Hematopoietic multipotent progenitor cell treated with erythropoietin and hydrocortisone succinate and interleukin-3 and kit ligand, for 6 days (in vitro differentiated cells): Measurements from ENCODE around the gene FGF14.

ENCODE experiments used
- DNase-seq: peaks from one replicate; pipeline ENCODE4 v3.0.0-alpha.2; 2015

FGF14 gene

DNA sequence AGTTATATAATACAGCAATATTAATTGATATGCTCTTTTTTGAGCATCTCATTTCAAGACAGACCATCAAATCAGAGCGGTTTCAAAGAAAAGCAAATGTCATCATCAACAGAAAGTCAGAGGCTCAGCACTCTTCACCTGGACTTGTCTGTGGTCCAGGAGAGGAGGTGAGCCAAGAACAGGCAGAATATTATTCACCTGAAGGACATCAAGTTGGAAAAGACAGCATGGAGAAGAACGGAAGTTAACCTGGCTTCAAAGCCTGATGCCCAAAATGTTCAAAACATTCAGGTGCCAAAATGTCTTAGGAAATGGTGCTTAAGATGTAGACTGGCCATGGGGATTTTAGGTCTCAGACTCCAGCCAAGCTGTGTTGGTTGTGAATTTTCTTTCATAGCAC lies 40.7 kb downstream of the FGF14 start:
- DNase-seq, result no peak

DNA sequence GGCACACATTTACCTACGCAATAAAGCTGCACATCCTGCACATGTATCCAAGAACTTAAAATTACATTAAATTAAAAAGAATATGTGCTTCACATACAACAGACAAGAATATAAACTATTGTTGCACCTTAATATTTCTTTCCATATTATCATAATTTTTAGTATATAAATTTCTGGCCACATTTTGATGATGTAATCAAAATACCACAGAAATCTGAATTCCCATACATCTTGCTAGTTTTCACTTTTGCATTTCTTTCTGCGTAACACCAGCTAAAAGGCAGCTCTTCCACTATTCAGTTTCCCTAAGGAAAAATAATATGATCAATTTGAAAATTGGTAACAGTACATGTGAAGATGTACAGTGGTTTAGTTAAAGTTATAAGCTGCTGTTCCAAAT lies 42.6 kb downstream of the FGF14 start:
- no peak for DNase-seq

DNA sequence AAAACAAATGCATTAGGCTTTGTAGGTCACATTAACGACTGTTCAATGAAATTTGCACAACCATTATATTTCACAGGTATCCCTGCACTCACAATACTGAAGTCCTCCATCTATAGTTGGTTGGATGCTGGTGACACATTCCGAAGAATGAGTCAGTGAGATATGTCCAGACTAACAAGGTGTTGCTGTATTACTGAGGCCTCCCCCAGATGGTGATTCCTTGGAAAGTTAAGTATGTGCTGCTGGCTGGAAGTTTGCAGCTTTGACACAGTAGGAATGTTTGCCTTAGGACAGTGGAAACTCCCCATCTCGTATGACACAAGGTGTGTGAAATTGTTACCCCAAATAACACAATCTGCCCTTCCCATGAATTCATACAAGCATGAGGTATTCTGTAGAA lies 46.6 kb downstream of the FGF14 start:
- DNase-seq, result no peak

DNA sequence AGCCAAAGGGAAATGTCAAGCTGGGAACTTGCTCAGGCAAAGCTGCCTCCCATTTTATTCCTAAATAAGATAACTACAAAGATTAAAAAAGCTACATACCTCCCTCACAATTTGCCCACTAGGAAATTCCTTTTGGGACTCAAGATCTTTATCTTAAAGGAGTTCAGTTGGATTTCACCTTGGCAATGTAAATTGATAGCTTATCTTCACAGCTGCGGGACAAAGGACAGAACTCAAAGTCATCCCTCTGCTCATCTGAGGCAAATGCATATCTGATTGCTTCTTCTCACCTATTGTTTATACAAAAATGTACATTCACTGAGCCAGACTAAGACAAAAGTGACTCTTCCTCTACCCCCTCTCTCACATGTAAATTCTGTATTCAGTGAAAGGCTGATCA lies 47.8 kb downstream of the FGF14 start:
- DNase-seq, result no peak

DNA sequence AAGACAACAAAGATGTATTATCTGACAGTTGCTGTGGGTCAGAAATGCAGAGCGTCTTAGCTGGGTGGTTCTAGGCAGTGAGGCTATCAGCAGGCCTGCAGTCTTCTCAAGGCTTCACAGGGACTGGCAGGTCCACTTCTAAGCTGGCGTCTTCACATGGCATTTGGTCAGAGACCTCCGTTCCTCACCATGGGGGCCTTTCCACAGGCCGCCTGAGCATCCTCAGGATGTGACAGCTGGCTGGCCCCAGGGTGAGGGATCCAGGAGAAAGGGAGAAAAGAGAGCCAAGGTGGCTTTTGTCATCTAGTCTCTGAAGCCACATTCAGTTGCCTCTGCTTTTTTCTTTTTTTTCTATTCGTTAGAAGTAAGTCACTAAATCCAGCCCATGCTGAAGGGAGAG lies 50.3 kb downstream of the FGF14 start:
- no peak for DNase-seq

DNA sequence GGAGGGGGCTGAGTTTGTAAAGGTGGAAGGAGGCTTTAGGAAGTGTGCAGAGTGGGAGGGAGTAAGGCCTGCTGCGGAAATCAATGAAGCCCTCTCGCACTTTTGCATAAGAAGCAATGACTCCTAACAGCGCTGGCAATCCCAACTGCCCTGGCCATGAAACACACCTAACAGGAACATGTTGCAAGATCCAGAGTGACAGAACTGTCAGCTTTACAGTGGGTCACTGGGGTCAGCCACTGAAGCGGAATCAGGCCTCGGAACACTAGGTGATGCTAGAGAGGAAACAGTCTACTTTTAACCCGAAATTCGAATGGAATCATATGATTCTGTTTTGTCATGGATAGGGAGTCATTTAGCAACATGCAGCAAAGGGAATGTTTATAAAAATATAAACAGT lies 54.4 kb downstream of the FGF14 start:
- DNase-seq, result no peak

DNA sequence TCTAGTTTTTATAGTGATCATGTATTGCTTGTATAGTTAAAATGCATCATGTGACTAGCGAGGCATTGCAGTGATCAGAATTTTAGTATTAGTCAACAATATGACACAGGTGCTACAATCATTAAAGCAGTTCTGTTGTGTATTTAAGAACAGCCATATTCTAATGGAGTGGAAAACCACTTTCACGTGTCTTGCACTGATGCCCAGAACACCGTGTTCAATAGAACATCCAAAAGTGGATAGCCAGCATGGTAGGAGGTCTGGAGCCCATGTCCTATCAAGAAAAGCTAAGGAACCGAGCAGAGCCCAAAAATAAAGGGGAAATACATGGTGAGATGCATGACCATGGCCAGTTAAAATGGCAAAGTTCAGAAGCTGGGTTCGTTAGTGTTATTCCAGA lies 55.1 kb downstream of the FGF14 start:
- DNase-seq, result no peak

DNA sequence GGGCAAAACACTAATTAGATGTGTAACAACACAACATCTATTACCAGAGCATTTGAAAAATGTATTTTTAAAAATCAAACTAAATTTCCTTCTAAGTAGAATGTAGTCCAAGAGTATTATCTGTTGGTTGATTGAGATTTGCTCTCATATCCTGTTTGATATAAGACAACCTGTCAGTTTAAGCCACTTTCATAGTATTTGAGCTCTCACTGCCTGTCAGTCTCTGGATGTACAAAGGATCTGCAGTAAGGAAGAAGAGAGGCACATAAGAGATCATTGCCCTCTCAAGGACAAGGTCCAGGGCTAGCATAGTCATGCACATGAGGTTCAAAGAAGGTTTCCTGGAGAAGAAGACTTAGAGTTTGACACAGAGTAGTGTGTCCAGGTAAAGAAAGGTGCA lies 57.4 kb downstream of the FGF14 start:
- DNase-seq, result no peak

DNA sequence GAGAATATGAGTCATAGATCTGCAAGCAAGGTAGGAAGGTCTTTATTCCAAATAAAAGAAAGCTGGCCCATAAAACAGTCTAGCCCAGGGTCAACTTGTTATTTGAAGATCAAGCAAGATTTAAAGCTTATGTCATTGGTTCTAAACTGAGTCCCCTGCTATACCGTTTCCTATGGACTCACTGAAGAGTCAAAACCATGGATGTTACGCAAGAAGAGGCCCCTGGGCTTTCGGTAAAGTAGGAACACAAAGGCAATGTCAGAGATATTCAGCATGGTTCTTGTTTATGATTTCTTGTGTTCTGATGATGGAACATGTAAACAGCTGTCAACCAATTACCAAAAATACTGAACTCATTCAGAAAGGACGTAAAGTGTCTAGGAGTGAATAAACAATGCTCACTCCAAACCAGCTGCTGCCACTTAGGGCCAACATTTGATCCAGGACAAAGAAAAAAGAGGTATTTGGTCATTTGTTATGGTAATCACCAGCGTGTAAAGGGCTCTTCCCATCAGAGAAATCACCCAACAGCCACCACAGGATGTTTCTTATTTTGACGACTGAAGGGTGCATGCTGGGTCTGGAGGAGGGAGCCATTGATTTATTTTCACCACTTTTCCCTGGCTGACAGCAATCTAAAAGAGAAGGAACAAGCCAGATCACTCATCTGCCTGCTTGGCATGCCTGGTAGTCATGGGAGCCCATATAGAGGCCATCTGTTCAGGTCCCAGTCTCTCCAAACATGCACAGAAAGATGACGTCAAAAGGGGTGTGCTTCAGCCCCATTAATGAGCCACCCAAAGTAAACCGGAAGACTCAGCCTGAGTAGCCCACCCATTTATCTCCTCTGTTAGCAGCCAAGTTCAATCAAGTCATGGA lies 68.3 kb downstream of the FGF14 start:
- no peak for DNase-seq

DNA sequence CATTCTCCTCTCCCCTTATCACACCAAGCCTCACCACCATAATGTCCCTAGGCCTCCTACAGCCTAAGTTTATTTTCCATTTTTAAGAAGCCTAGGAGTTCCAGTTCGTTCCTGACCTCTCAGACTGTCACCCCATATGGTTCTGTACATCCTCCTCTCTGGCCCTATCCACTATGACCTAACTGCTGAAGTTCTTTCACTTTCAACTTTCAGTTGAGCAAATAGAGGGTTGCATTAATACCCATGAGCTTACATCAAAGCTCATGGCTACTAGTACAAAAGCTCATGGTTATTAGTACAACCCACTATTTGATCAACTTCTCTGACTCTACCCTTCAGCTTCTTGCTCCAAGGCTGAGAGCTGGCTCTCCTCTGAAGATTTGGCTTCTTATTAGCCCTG lies 72.9 kb downstream of the FGF14 start:
- no peak for DNase-seq

DNA sequence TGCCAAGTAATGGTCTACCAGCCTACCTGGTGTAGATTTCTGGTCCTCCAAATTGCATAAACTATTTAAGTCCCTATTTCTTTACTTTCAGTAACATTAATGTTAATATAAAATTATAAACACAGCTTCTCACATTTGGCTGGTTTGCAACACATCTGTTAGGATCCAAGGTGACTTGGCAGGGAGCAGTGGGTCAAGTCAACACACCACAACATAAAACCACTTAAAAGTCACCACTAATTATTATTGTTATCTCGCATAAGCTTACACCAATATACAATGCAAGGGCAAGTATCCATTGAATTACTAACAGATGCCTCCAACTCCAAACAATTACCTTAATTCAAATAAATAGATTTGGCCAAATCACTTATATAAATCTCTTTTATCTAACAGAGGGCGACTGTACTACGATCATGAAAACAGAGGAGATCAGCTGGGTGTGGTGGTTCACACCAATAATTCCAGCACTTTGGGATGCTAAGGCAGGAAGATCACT lies 74.7 kb downstream of the FGF14 start:
- DNase-seq, result no peak

DNA sequence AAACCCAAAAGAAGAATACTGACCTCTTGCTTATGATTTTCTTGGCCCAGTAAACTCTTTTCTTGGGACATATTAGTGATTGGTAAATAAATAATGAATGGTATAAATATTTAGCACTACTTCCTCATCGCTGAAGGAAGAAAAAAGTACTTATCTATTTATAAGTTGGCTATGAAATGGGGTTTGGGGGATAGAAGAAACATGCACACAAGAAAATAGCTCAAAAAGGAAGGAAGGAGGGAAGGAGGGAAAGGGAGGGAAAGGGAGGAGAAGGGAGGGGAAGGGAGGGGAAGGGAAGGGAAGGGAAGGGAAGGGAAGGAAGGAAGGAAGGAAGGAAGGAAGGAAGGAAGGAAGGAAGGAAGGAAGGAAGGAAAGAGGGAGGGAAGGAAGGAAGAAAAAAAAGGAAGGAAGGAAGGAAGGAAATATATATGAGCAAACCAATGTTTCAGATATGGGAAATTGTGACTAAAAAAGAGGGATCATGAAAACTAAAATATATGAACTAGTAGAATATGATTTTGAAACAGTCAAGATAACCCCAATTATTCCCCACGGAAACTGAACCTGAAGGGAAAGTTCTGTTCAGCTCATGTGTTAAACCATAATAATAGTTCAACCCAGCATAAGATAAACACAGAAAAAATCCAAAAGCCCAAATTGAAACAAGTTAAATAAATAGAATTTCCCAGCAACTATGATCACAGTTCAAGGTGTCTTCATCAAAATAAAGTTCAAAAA lies 75.3 kb downstream of the FGF14 start:
- no peak for DNase-seq

DNA sequence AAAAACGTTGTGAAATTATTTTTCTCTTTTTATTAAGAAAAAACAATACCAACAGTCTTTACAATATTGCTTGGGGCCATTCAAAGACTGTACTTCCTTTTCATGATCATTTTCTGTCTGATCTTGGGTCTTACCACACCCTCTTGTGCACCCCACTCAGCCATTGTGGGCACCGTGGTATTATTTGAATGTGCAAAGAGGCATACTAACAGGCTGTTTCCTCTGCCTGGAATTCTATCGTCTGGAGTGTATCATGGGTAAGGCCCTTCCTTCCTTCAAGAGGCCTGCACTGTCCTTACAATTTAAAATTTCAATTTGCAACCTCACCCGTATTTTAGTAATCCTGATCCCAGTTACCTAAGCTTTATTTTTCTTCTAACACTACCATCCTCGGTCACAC lies 76.5 kb downstream of the FGF14 start:
- DNase-seq, result no peak

DNA sequence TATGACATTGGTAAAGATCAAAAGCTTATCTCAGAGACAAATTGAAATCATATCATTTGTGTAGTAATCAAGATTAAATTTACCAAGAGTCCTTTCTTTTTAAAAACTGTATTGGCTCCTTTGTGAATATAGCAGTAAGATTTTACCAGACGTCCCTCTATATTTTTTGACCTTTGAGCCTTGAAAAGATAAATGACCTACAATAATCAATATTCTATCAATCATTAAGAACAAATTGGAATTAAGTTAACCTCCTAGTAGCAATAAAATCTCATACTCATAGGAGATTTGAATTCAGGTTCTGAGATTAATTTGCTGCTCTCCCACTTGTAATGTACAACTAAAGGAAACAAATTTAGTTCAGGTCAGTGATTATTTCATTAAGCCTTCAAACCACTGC lies 78.3 kb downstream of the FGF14 start:
- DNase-seq, result no peak

DNA sequence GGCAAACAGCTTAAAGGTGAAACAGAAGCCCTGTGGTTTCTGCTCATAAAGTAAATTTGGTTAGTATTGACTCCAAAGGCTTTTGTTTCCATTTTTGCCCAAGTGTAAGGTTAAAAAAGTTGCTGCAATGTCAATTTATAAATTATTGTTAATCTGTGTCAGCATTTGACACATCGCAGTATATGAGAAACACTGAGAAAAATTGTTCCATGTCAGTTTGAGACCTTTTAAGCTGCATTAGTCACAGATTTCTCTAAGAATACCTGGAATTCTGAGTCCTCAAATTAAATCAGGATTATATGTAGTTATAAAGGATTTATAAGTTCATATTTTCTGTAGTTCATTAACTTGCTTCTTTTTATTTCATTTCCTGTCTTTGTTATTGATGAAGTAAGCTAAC lies 78.8 kb downstream of the FGF14 start:
- DNase-seq, result no peak

DNA sequence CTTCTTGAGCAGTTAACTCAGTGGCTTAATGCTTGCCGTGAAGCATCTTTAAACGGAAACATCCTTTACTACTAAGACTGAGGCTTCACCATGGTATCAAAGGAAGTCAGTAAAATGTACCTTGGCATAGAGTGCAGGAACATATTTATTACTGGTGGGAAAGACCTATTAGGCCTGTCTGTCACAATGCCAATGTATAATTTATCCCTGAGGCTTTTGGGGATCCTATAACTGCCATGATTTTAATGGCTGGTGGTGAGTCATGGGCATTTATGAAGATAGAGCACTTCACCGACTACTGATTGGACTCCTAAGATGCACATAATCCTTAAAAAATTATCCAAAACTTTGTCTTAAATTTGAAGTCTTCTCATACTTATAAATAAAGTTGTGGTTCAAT lies 79.6 kb downstream of the FGF14 start:
- DNase-seq, result no peak

DNA sequence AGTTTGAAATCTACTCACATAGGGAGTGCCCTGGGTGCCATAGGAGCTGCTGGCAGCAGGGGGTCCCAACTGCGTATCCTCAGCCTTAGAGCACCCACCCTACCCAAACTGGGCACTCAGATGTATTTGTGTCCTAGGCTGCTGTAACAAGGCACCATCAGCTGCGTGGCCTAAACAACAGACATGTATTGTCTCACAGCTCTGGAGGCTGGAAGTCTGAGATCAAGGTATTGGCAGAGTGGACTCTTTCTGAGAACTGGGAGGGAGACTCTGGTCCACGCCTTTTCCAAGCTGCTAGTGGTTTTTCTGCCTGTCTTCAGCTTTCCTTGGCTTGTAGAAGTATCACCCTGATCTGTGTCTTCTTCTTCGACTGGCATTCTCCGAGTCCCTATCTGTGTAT lies 83.6 kb downstream of the FGF14 start:
- DNase-seq, result no peak

DNA sequence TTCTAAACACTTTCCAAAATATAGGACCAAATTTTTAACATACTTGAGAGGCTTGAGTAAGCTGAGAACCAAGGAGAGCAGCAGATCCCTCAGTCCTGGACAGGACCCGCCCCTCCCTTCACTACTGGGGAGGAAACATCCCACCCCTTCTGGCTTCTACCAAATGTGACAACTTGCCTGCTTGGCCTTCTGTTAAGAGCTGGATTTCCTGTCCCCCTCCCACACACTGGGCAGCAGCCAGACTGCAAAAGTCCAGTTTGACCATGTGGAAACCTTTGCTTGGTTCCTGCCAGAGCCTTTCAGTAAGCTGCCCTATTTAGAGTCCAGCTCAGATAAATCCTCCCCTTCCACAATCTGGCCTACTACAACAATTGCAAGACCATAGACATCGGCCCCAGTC lies 84.3 kb downstream of the FGF14 start:
- DNase-seq, result no peak

DNA sequence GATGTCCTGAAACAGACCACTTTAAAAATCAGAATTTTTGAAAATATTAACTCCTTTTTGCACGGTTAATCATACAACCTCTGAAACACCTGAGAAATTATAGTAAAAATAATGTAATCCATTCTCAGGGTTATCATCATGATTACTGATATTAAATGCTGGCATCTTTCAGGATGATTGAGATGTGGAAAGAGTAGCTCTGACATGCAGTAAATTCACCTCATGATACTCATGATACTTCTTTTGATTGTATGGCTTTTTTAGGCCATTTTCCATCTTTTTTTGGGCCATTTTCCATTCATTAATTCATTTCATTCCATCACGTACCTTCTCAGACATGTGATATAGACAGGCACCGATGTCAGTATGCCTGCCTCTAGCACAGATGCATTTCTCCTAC lies 85.1 kb downstream of the FGF14 start:
- DNase-seq, result no peak

DNA sequence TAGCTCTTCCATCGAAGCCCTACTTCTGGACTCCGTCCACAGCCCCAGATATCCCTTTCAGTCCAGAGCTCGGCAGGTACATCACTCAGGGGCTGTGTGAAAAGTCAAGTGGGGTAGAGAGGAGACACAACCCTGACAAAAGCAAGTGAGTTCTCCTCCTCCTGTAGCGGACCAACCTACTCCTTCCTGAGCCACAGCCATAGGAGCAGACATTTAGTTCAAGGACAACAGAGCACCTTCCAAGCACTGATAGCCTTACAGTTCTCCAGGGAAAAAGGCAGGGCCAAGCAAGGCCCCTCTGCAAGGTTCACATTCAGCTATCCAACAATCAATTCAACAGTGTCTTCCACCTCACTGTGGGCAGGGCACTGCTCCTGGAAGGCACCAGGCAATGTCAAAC lies 89.0 kb downstream of the FGF14 start:
- no peak for DNase-seq

DNA sequence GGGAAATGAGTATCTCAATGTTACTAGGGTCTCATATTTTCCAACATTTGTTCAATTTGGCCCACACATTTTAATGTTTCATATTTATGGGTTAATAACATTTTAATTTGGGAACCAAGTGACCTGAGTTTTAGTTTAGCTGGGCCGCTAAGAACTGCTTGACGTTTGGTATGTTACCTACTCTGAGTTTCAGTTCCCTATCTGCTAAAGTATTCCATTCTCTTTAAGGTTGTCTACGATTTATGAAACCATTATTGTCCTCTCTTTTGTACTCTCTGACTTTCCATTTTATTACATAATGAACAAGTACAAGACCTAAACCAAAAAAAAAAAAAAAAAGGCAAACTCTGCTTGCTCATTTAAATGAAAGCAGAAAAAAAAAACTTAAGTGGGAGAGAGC lies 89.9 kb downstream of the FGF14 start:
- no peak for DNase-seq

DNA sequence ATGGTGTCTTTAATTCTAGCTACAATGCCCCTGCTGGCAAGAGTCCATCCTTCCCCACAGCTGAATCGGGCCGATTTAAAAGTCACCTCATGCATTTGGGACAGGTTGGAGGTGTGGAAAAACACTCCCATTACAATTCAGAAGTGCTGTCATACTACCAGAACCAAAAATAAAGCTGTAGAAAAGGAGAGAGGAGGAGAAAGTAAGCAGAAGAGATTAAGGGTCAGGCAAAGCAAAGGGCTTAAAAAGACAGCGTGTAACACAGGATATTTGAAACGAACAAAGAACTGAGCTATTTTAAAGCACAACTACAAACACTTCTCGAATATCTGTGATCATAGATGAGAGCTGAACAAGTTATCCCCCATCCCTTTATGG lies 90.4 kb downstream of the FGF14 start:
- DNase-seq, result no peak

DNA sequence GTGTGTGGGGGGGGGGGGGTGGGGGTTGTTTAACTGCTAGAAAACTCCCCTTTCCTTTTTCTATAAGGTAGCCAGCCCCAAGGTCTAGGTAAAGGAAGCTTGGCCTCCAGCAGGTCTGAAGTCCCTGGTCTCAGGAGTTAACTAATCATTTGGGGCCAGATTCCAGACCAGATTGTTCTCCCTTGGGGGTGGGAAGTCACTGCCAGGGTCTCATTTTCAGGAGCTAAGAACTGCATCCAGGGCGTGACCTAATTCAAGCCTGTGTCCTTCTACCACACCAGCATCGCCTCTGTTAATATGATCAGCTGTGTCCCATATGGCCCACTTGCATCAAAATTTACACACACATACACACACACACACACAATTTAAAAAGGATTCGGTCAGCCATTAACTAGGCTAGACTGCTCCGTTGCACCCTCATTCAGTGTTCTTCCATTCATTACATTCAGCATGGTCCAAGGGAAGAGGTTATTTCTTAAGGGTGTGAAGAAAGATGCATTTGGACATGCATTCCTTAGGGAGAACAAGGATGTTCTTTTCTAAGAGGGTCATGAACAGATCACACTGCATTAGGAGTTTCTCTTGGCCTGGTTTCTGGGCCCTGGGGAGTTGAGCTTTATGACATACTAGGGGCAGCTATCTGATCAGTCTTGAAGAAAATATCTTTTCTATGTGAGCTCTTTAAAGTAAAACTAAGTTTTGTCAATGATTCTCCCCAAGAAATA lies 91.0 kb downstream of the FGF14 start:
- DNase-seq, result no peak

DNA sequence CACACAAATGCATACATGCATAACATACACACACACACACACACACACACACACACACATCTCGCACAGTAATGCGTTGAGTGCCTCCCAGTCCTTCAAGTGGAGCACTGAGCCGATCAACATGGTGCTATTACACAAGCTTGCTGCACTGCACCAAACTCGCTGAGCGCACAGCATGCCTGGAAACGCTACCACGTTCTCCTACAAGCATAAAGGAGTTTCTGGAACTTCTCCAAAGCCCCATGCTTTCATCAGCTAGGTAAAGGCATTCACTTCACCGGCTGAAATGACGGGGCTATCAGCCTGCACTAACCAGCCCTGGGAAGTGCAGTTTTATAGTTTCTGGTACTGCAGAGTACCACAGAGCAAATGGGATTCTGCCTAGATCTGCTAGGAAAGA lies 92.7 kb downstream of the FGF14 start:
- no peak for DNase-seq
